Activated naive CD4-positive, alpha-beta T cell treated with anti-CD3 and anti-CD28 coated beads, Interleukin-2, amount 50 U/mL, for 72 hours (primary cell): ENCODE data around the gene DRC3. TPM values are rescaled to one million over a fixed set of nuclear protein-coding genes. Genes with fewer than 3 reads are reported as not detected.
"Not testable (repeated sequence)": the region's sequence is repeated elsewhere in the genome, so short reads cannot be mapped to it uniquely, and the experiment has no call there.

ENCODE experiments used
- ATAC-seq, 2 donors: fragments of 150-1000 bp; cut with Tn5 transposase; 2 replicates each; pipeline ENCODE4 v1.10.0; 2021; ENCODE audit warnings: mild to moderate bottlenecking in 2 of 2, moderate library complexity in 2 of 2
- DNase-seq, 2 donors: peaks; one replicate each; pipeline ENCODE4 v3.0.0; 2021 to 2022; ENCODE audit warnings: low spot score in 2 of 2
- H3K27ac Mint-ChIP-seq, 2 donors: one replicate each; pipeline ENCODE4 v1.8.0; 2022; ENCODE audit warnings: mild to moderate bottlenecking in 2 of 2, mixed read lengths in 2 of 2
- H3K36me3 Mint-ChIP-seq, 2 donors: one replicate each; pipeline ENCODE4 v1.8.0; 2022; ENCODE audit warnings: mixed read lengths in 2 of 2
- H3K9me3 Mint-ChIP-seq, 2 donors: one replicate each; pipeline ENCODE4 v1.8.0; 2022; ENCODE audit warnings: mixed read lengths in 2 of 2
- total RNA-seq, 2 donors: library from RNA; stranded (reverse); gene quantifications; one replicate each; pipeline ENCODE4 v1.2.3, GENCODE V29; 2022

Gene DRC3
- total RNA-seq, 2 donors from 2014 or later, result 0.05 to 0.12 TPM

- not testable (repeated sequence) for DNase-seq, H3K9me3 Mint-ChIP-seq, ATAC-seq, H3K36me3 Mint-ChIP-seq
- H3K27ac Mint-ChIP-seq, result peak overlapping the region in 1 of 2 donors; percentile 72
Observed at GRCh38 chr17:17995887-17996286, 23.2 kb downstream of the DRC3 start.

- DNase-seq, result no peak
- no peaks in the 10 kb centered on the region for H3K9me3 Mint-ChIP-seq
- no peak overlapping the region for H3K27ac Mint-ChIP-seq
- no peak for ATAC-seq
- no peaks in the 10 kb centered on the region for H3K36me3 Mint-ChIP-seq
Observed at GRCh38 chr17:17998934-17999333, 26.3 kb downstream of the DRC3 start.

GRCh38 chr17:17999364-18000029, 26.8 kb downstream of the DRC3 start:
- Mint-ChIP-seq H3K27ac (no peak overlapping the region), H3K36me3 (no peaks in the 10 kb centered on the region), H3K9me3 (no peaks in the 10 kb centered on the region)
- no peak for DNase-seq
- ATAC-seq, result peak in 1 of 2 donors; percentile 37

- no peaks in the 10 kb centered on the region for H3K9me3 Mint-ChIP-seq
- no peak for DNase-seq
- H3K36me3 Mint-ChIP-seq, result no peaks in the 10 kb centered on the region
- ATAC-seq, result no peak
- H3K27ac Mint-ChIP-seq, result no peak overlapping the region
Observed at GRCh38 chr17:18000030-18000408, 27.4 kb downstream of the DRC3 start.

DNA sequence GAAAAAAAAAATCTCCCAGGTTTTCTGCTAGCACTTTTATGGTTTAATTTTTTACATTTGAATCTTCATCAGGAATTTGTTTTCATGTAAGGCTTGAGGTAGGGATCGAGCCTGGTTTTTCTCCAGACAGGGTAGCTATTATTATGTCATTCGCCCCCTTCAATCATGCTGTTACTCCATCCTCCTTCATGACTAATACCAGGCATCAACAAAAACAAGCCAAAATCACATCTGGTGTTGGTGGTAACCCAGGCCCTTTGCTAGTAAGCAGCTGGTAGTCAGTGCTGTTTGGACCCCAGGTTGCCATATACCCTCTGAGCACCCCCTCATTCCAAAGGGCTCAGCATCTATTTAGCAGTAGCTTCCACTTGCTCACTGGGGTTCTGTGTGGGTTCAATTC, 29.5 kb downstream of the DRC3 start:
- DNase-seq (no peak), ATAC-seq (no peak)
- Mint-ChIP-seq H3K9me3 (no peaks in the 10 kb centered on the region), H3K36me3 (no peaks in the 10 kb centered on the region), H3K27ac (no peak overlapping the region)

GRCh38 chr17:18004345-18004744, 31.7 kb downstream of the DRC3 start:
- ATAC-seq (no peak), DNase-seq (no peak)
- Mint-ChIP-seq H3K36me3 (no peaks in the 10 kb centered on the region), H3K9me3 (no peaks in the 10 kb centered on the region), H3K27ac (no peak overlapping the region)

GRCh38 chr17:18004884-18005305, 32.2 kb downstream of the DRC3 start:
- no peak for ATAC-seq
- Mint-ChIP-seq H3K36me3 (no peaks in the 10 kb centered on the region), H3K27ac (no peak overlapping the region), H3K9me3 (no peaks in the 10 kb centered on the region)
- DNase-seq, result no peak

GRCh38 chr17:18005496-18005895, 32.8 kb downstream of the DRC3 start:
- Mint-ChIP-seq H3K36me3 (no peaks in the 10 kb centered on the region), H3K27ac (peak overlapping the region in 1 of 2 donors; percentile 67), H3K9me3 (no peaks in the 10 kb centered on the region)
- DNase-seq (no peak), ATAC-seq (no peak)

GRCh38 chr17:18006495-18007239, 34.0 kb downstream of the DRC3 start:
- ATAC-seq (no peak), DNase-seq (no peak)
- Mint-ChIP-seq H3K9me3 (no peaks in the 10 kb centered on the region), H3K27ac (peak overlapping the region in 1 of 2 donors; percentile 20), H3K36me3 (no peaks in the 10 kb centered on the region)

DNA sequence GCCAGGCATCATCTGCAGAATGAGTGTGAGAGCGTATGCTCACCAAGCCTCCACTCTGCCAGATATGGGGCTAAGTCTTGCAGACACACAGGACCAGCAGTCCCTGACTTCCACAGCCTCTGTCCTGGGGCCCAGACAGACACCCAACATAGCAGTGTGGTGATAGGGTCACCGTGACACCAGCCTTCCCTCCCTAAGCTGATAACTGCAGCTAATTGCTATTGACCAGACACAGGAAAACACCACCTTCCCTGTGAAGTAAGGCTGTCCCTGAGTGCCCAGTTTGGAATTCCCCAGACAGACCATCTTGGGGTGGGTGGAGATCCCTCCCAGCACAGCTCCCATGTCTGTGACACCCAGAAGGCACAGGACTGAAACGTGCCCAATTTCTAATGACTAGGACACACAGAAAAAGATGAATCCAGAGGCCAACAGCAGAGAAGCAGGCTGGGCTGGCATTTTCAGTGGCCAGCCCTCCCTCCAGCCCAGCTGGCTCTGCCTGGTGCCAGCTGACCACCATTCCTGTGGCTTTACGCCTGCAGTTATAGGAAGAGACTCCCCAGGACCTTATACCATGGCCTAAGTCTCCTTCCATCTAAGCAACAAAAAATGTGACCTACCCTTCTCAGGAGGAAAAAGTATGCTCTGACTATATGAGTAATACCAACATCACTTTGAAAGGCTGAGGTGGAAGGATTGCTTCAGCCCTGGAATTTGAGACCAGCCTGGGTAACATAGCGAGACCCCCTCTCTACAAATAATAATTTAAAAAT, 36.0 kb downstream of the DRC3 start:
- ATAC-seq (no peak), DNase-seq (no peak)
- Mint-ChIP-seq H3K27ac (peak overlapping the region in 1 of 2 donors; percentile 83), H3K36me3 (peaks cover 0 to 8% of the 10 kb centered on the region in 2 donors), H3K9me3 (no peaks in the 10 kb centered on the region)

DNA sequence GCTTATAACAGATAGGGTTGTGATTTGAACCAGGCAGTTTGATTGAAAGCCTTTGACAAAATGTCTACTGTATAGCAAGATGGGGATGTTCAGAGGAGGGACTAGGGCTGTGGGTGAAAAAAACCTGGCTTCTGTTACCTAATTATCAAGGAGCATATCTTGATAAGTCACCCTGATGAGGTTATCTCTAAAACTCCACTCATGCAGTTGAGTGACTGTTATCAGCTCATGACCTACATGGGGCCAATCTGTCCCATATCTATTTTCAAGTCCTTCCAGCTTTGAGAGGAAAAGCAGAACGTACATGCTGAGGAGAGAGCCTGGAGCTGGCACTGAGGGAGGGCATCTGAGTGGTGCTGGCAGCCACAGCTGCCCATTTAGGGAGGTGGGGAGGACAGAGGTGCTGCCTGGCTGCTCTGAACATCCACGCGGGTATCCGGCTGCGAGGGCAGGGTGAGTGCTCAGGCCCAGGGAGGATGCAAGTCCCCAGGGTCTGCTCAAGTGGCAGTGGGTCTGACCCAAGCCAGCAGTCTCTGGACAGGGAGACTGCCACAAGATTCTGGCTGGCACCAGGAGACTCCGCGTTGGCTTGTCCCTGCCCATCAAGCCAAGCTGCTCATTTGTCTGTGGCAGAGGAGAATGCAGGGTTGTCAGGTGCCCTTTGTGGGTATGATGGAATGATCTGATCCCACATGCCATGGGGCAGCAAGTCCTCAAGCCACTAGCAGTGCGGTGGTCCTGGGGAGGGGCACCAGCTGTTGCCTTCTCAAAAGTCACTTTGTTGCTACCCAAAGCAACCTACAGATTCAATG, 37.2 kb downstream of the DRC3 start:
- Mint-ChIP-seq H3K36me3 (peaks cover 0 to 8% of the 10 kb centered on the region in 2 donors), H3K27ac (peak overlapping the region in 1 of 2 donors; percentile 33), H3K9me3 (no peaks in the 10 kb centered on the region)
- no peak for DNase-seq
- no peak for ATAC-seq

GRCh38 chr17:18011286-18011685, 38.6 kb downstream of the DRC3 start:
- peaks cover 0 to 8% of the 10 kb centered on the region in 2 donors for H3K36me3 Mint-ChIP-seq
- no peak overlapping the region for H3K27ac Mint-ChIP-seq
- H3K9me3 Mint-ChIP-seq, result no peaks in the 10 kb centered on the region
- no peak for ATAC-seq
- no peak for DNase-seq

DNA sequence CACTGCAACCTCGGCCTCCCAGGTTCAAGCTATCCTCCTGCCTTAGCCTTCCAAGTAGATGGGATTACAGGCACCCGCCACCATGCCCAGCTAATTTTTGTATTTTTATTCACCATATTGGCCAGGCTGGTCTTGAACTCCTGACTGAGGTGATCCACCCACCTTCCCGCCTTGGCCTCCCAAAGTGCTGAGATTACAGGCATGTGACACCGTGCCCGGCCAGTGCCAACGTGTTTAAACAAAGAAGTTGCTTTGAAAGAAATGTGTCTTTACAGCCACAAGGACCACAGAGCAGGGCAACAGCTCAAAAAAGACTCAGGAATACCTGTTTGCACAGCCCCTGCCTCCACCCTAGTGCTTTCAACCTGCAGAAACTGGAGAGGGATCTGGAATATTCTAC, 41.3 kb downstream of the DRC3 start:
- H3K36me3 Mint-ChIP-seq, result peaks cover 0 to 8% of the 10 kb centered on the region in 2 donors
- no peak overlapping the region for H3K27ac Mint-ChIP-seq
- H3K9me3 Mint-ChIP-seq, result no peaks in the 10 kb centered on the region
- no peak for DNase-seq
- no peak for ATAC-seq

DNA sequence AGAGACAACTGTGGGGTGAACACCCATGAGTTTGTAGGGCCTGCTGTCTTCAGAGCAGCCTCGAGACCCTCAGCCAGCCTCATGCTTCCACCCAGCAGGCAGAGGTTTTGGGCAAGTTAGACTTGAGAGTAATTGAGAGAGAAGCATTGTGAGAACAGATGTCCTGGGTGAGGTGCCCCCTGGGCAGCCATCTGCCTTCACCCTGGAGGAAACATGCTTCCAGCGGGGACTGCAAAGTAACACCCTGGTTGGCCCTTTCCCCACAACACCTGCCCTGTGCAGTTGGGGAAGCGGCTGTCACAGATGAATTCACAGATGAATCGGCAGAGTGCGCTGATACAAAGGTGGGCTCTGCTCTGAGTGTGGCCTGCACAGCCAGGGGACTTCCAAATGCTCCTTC, 42.9 kb downstream of the DRC3 start:
- H3K9me3 Mint-ChIP-seq, result no peaks in the 10 kb centered on the region
- no peak overlapping the region for H3K27ac Mint-ChIP-seq
- H3K36me3 Mint-ChIP-seq, result peaks cover 0 to 8% of the 10 kb centered on the region in 2 donors
- DNase-seq (no peak), ATAC-seq (no peak)

GRCh38 chr17:18016426-18016825, 43.8 kb downstream of the DRC3 start:
- peaks cover 0 to 8% of the 10 kb centered on the region in 2 donors for H3K36me3 Mint-ChIP-seq
- peak overlapping the region in 1 of 2 donors; percentile 9 for H3K27ac Mint-ChIP-seq
- ATAC-seq (no peak), DNase-seq (no peak)
- H3K9me3 Mint-ChIP-seq, result no peaks in the 10 kb centered on the region

GRCh38 chr17:18017958-18018357, 45.3 kb downstream of the DRC3 start:
- DNase-seq (no peak), ATAC-seq (no peak)
- Mint-ChIP-seq H3K36me3 (peaks cover 0 to 6% of the 10 kb centered on the region in 2 donors), H3K27ac (peak overlapping the region; percentile 19 to 44), H3K9me3 (no peaks in the 10 kb centered on the region)
